Right cardiac atrium (tissue), 5 donors: ENCODE measurements around the gene NCOA3. TPM values are rescaled to one million over a fixed set of nuclear protein-coding genes. Genes with fewer than 3 reads are reported as not detected.
A peak's percentile ranks its signal among the peaks of the same experiment; 100 is the strongest.
"Not testable (repeated sequence)": the region's sequence is repeated elsewhere in the genome, so short reads cannot be mapped to it uniquely, and the experiment has no call there.

Source experiments
- ATAC-seq, 2 donors: fragments of 200-7000 bp; cut with Tn5 transposase; one replicate each; pipeline versions ENCODE4 v1.8.0 to v1.9.1; 2020; ENCODE audit warnings: moderate library complexity in 2 of 2, mild to moderate bottlenecking in 1 of 2
- DNase-seq, 3 donors: peaks; one replicate each; pipeline ENCODE4 v3.0.0-alpha.2; 2020
- H3K27ac ChIP-seq: one replicate; pipeline ENCODE4 v1.5.1; 2013; ENCODE audit warnings: mild to moderate bottlenecking, low read length, control low read depth, moderate library complexity
- H3K27me3 ChIP-seq: one replicate; pipeline ENCODE4 v1.6.1; 2013; ENCODE audit not compliant: control insufficient read depth, insufficient read depth
- H3K4me1 ChIP-seq: one replicate; pipeline ENCODE4 v1.6.1; 2013; ENCODE audit warnings: low read length; ENCODE audit not compliant: control insufficient read depth, insufficient read depth
- H3K4me3 ChIP-seq: one replicate; pipeline ENCODE4 v1.5.1; 2013; ENCODE audit warnings: low read length, control low read depth
- H3K9me3 ChIP-seq: one replicate; pipeline ENCODE4 v1.6.1; 2013; ENCODE audit warnings: low read length; ENCODE audit not compliant: control insufficient read depth
- WGBS: extraction: QIAGEN DNeasy Blood & Tissue Kit; methylation state at CpG from one replicate; pipeline ENCODE4 v1.1.7; 2013; 5-methylcytosine and 5-hydroxymethylcytosine counted together
- intact Hi-C, 4 donors: fragments of 100-400 bp; cut with DNase I; formaldehyde crosslinking; loops; one replicate each; pipeline versions ENCODE4 v1.11.0 to v1.14.0; 2022 to 2023
- polyA plus RNA-seq: library from polyadenylated mRNA; stranded (reverse); fragments of 200-250 nt; gene quantifications from one replicate; pipeline ENCODE4 v1.2.3, GENCODE V29; 2013
- total RNA-seq, 4 donors: library from RNA; stranded (reverse); fragmentation: NEBNext Ultra II Directional; extraction: Animal tissue kit (Norgen Biotek cat#: 25700); gene quantifications; one replicate each; pipeline ENCODE4 v1.2.1, GENCODE V29; 2021
- donor health status: healthy with polysubstance abuse.
- donor health status: DM: no; HTN: yes; CAD: no.
- donor health status: DM: no; HTN: no; CAD: no.
- donor health status: DM: no; HTN: yes; CAD: no; lungs with severe emphysema.
- donor health status: DM: yes; HTN: yes; CAD: no.

The NCOA3 gene
- total and polyA plus RNA-seq, 5 donors: 6.7 to 27.2 (median 21.8) TPM

DNA sequence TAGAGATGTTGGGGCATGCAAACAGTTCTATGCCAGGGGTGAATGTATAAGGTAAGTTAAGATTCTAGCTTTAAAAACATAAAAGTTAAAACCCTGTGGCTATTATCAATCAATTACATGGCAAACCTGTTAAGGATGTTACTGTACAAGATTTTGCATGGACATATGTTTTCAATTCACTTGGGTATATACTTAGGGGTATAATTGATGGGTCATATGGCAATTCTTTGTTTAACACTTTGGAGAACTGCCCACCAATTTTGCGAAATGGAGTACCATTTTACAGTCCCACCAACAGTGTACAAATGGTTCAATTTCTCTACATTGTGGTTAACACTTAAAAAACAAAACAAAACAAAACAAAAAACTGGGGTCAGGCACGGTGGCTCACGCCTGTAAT lies 9.4 kb upstream of the NCOA3 start:
- Histone ChIP-seq H3K4me3 (no peak overlapping the region), H3K27me3 (no peaks in the 10 kb centered on the region), H3K9me3 (no peaks in the 10 kb centered on the region), H3K4me1 (peaks cover 6% of the 10 kb centered on the region), H3K27ac (peak overlapping the region; percentile 30)
- intact Hi-C loops: loop anchor here in 1 of 4 donors (10.0 kb wide), 1 partner anchor 107 kb away; no protein-coding TSS in a partner anchor
- 94% methylated on average over 3 of the region's 3 CpGs for WGBS
- ATAC-seq (no peak), DNase-seq (no peak)

GRCh38 chr20:47493175-47493962 lies 8.3 kb upstream of the NCOA3 start:
- Histone ChIP-seq H3K27me3 (no peaks in the 10 kb centered on the region), H3K4me3 (no peak overlapping the region), H3K4me1 (peaks cover 4% of the 10 kb centered on the region), H3K27ac (peak overlapping the region; percentile 96), H3K9me3 (no peaks in the 10 kb centered on the region)
- peak; percentile 96 for ATAC-seq
- WGBS: 3% methylated on average over 3 of the region's 3 CpGs
- intact Hi-C loops: loop anchor here in 1 of 4 donors (10.0 kb wide), 1 partner anchor 109 kb away; no protein-coding TSS in a partner anchor
- peak; percentile 90 to 97 (median 92) for DNase-seq

GRCh38 chr20:47493963-47494293 lies 7.8 kb upstream of the NCOA3 start:
- no peaks in the 10 kb centered on the region for H3K9me3 ChIP-seq
- DNase-seq: no peak
- H3K27ac ChIP-seq: peak overlapping the region; percentile 79
- peaks cover 4% of the 10 kb centered on the region for H3K4me1 ChIP-seq
- WGBS: 38% methylated on average over 2 of the region's 2 CpGs
- H3K27me3 ChIP-seq: no peaks in the 10 kb centered on the region
- intact Hi-C loops: loop anchor here in 1 of 4 donors (10.0 kb wide), 1 partner anchor 109 kb away; no protein-coding TSS in a partner anchor
- ATAC-seq: no peak
- no peak overlapping the region for H3K4me3 ChIP-seq

- H3K27ac ChIP-seq: peak overlapping the region; percentile 79
- DNase-seq, H3K27me3 ChIP-seq, ATAC-seq, H3K9me3 ChIP-seq, H3K4me3 ChIP-seq, H3K4me1 ChIP-seq: not testable (repeated sequence)
- intact Hi-C loops: loop anchor here in 1 of 4 donors (10.0 kb wide), 1 partner anchor 110 kb away; no protein-coding TSS in a partner anchor
- 91% methylated on average over 11 of the region's 11 CpGs for WGBS
Observed at GRCh38 chr20:47494606-47495005, 7.1 kb upstream of the NCOA3 start.

DNA sequence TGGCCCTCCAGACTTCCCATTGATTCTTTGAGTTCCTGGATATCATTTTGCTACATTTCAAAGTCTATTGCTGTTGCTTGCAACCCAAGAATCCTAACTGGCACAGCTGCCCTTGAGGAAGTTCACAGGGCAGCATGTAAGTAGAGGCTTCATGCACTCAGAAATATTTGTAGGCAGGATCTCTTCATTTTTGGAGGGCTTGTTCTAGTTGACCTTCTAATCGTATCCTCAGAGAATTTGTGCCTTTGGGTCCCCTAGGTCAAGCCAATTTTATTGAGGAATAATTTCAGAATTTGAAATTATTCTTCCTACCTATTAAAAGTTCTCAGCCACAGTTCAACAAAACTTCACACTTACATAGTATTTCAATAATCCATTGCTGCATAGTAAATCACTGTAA lies 5.6 kb upstream of the NCOA3 start:
- Histone ChIP-seq H3K9me3 (no peaks in the 10 kb centered on the region), H3K27ac (no peak overlapping the region), H3K27me3 (no peaks in the 10 kb centered on the region), H3K4me3 (no peak overlapping the region), H3K4me1 (peaks cover 7% of the 10 kb centered on the region)
- DNase-seq (no peak), ATAC-seq (no peak)
- 100% methylated on average over 1 of the region's 1 CpG for WGBS
- intact Hi-C loops: loop anchor here in 1 of 4 donors (10.0 kb wide), 1 partner anchor 111 kb away; no protein-coding TSS in a partner anchor

DNA sequence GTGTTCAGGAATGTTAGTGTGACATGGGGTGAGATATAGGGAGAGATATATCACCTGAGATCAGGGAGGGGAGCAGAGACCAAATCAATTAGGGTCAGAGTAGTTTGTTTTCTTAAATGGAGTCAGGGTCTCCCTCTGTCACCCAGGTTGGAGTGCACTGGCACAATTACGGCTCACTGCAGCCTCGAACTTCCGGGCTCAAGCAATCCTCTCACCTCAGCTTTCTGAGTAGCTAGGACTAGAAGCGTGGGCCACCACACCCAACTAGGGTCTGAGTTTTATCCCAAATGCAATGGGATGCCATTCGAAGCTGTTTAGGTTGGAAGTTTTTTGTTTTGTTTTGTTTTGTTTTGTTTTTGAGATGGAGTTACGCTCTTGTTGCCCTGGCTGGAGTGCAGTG lies 3.1 kb upstream of the NCOA3 start:
- ATAC-seq: no peak
- Histone ChIP-seq H3K9me3 (no peaks in the 10 kb centered on the region), H3K27me3 (no peaks in the 10 kb centered on the region), H3K4me1 (peaks cover 7% of the 10 kb centered on the region), H3K4me3 (no peak overlapping the region), H3K27ac (no peak overlapping the region)
- WGBS: 94% methylated on average over 6 of the region's 6 CpGs
- DNase-seq: no peak
- intact Hi-C loops: loop anchor here in 1 of 4 donors (10.0 kb wide), 1 partner anchor 114 kb away; no protein-coding TSS in a partner anchor

- H3K27ac ChIP-seq: no peak overlapping the region
- DNase-seq: no peak
- intact Hi-C loops: loop anchor here in 1 of 4 donors (10.0 kb wide), 1 partner anchor 114 kb away; no protein-coding TSS in a partner anchor
- no peak for ATAC-seq
- H3K9me3 ChIP-seq: no peaks in the 10 kb centered on the region
- peaks cover 5% of the 10 kb centered on the region for H3K4me1 ChIP-seq
- H3K27me3 ChIP-seq: no peaks in the 10 kb centered on the region
- no peak overlapping the region for H3K4me3 ChIP-seq
- WGBS: 96% methylated on average over 5 of the region's 5 CpGs
Observed at GRCh38 chr20:47499053-47499452, 2.6 kb upstream of the NCOA3 start.

DNA sequence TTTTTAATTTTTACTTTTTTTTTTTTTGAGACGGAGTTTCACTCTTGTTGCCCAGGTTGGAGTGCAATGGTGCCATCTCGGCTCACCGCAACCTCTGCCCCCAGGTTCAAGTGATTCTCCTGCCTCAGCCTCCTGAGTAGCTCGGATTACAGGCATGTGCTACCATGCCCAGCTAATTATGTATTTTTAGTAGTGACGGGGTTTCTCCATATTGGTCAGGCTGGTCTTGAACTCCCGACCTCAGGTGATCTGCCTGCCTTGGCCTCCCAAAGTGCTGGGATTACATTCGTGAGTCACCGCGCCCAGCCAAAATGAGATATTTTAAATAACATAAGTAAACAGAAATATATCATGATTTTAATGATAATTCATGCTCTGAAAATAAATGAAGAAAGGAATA lies 1.6 kb upstream of the NCOA3 start:
- not testable (repeated sequence) for H3K27me3 ChIP-seq

DNA sequence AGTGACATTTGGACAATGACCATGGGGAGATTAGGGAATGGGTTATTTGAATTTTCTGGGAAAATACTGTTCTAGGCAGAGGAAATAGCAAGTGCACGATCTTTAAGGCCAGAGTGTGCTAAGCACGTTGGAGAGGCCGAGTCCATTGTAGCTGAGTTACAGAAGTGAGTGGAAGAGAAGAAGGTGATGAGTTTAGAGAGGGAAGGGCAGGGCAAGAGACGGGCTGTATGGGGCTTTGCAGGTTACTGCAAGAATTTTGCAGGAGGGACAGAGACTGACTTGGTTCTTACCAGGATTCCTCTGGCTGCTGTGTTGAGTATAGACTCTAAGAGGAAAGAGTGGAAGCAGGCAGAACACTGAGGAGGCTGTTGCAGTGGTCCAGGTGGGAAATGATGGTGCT lies 1.1 kb upstream of the NCOA3 start:
- Histone ChIP-seq H3K9me3 (no peaks in the 10 kb centered on the region), H3K4me3 (no peak overlapping the region), H3K4me1 (peaks cover 3% of the 10 kb centered on the region), H3K27ac (peak overlapping the region; percentile 75), H3K27me3 (no peaks in the 10 kb centered on the region)
- intact Hi-C loops: loop anchor here (10.0 kb wide), 4 partner anchors 64 to 124 kb away; no protein-coding TSS in a partner anchor
- no peak for DNase-seq
- WGBS: 37% methylated on average over 4 of the region's 4 CpGs
- ATAC-seq: no peak

More for the DNA sequence above, 1.6 kb upstream of the NCOA3 start:
- intact Hi-C loops: loop anchor here (10.0 kb wide), 4 partner anchors 65 to 125 kb away; no protein-coding TSS in a partner anchor
- H3K4me1 ChIP-seq, DNase-seq, H3K9me3 ChIP-seq, ATAC-seq, H3K27ac ChIP-seq, H3K4me3 ChIP-seq: not testable (repeated sequence)
- WGBS: 99% methylated on average over 9 of the region's 9 CpGs

DNA sequence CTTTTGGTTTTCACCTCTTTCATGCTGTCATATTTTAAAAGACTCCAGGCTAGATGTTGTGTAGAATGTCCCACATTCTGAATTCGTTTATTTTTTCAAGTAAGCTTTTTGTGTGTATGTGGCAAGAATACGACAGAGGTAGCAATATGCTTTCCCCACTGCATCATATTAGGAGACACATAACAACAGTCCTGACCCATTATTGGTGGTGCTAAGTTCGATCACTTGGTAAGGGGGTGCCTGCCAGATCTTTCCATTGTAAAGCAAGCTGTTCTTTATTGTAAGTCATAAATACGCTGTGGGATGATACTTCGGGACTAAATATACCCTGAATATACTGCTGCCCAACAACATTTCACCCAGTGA lies 588 bp upstream of the NCOA3 start:
- Histone ChIP-seq H3K27ac (peak overlapping the region; percentile 91), H3K27me3 (no peaks in the 10 kb centered on the region), H3K9me3 (no peaks in the 10 kb centered on the region), H3K4me1 (peaks cover 3% of the 10 kb centered on the region), H3K4me3 (peak overlapping the region; percentile 96)
- WGBS: 16% methylated on average over 5 of the region's 5 CpGs
- DNase-seq (no peak), ATAC-seq (no peak)
- intact Hi-C loops: loop anchor here (10.0 kb wide), 4 partner anchors 64 to 124 kb away; no protein-coding TSS in a partner anchor
